ENCODE data around the gene ALCAM.
"Not testable (repeated sequence)": the region's sequence is repeated elsewhere in the genome, so short reads cannot be mapped to it uniquely, and the experiment has no call there.

- not testable (repeated sequence) for TF ChIP-seq CTCF, ZNF843, REST (tag by site-specific recombination; IDR thresholded peaks at IDR 0.05)
Observed at GRCh38 chr3:105602286-105602685, 235.6 kb downstream of the ALCAM start.

Data from HEK293 (cell line).